ENCODE measurements around the gene CRKL.

- TF ChIP-seq CTCF (IDR thresholded peaks at IDR 0.05): no peak
- no peak for TF ChIP-seq POLR2A (IDR thresholded peaks at IDR 0.05)
These were observed 66.0 kb downstream of the CRKL start for GRCh38 chr22:20983081-20983771.

All from heart left ventricle (tissue), 13 donors.